HCT116 (cell line): ENCODE results near the gene DGCR6L. TPM values are rescaled to one million over a fixed set of nuclear protein-coding genes. Genes with fewer than 3 reads are reported as not detected.

Experiments used
- ATAC-seq: fragments of 200-7000 bp; cut with Tn5 transposase; 2 replicates; pipeline ENCODE4 v1.9.1; 2020; ENCODE audit warnings: mild to moderate bottlenecking, moderate library complexity
- BruUV-seq: library from RNA; stranded (reverse); fragments of 400-500 nt; replicated peaks from 2 replicates; lab custom pipeline; 2021; lab: Mats Ljungman, UMichigan
- CTCF ChIA-PET: fragments of 300-600 bp; sonication (Branson Sonifier 250); formaldehyde crosslinking; loops from one replicate; lab custom pipeline; 2021; ENCODE audit warnings: antibody characterized with exemption; lab: Charles Lee
- POLR2A ChIA-PET: fragments of 300-600, 350-600 bp; sonication (Branson Sonifier 250); formaldehyde crosslinking; loops from one replicate; lab custom pipeline; 2021; ENCODE audit warnings: antibody characterized with exemption; lab: Charles Lee
- RAD21 ChIA-PET, 2 experiments: fragments of 300-600 bp; sonication (Branson Sonifier 250); formaldehyde crosslinking; loops; one replicate each; lab custom pipeline; 2023; ENCODE audit warnings: low total read pairs in 2 of 2; ENCODE audit not compliant: uncharacterized antibody in 2 of 2, unreplicated experiment in 2 of 2, low non-redundant PET in 1 of 2; lab: Charles Lee
- DNase-seq: peaks from one replicate; pipeline ENCODE4 v3.0.0-alpha.2; 2010; ENCODE audit warnings: low read depth, low spot score
- H2AFZ ChIP-seq: fragments of 200-600 bp; shearing (Covaris generic), sonication (generic); 2 replicates; pipeline ENCODE4 v1.6.1; 2017; ENCODE audit warnings: low read depth, mixed run types, mixed read lengths, antibody characterized with exemption, low read length; ENCODE audit not compliant: poor library complexity, severe bottlenecking
- H3K27ac ChIP-seq: 2 replicates; pipeline ENCODE4 v1.5.1; 2012; ENCODE audit warnings: low read depth, low read length
- H3K27me3 ChIP-seq: fragments of 200-600 bp; sonication (generic); 2 replicates; pipeline ENCODE4 v1.6.1; 2016; ENCODE audit warnings: mixed run types, low read length, mixed read lengths; ENCODE audit not compliant: insufficient read depth
- H3K36me3 ChIP-seq, 2 experiments: fragments of 200-500 bp in 1 of 2; fragments of 200-600 bp in 1 of 2; sonication (Bioruptor generic) in 1 of 2; sonication (generic) in 1 of 2; 2 replicates each; pipeline versions ENCODE4 v1.5.1 to v1.6.1; 2014 to 2016; ENCODE audit warnings: low read length in 2 of 2, inconsistent platforms in 1 of 2, mixed read lengths in 1 of 2, mixed run types in 1 of 2; ENCODE audit not compliant: insufficient read depth in 2 of 2, control insufficient read depth in 1 of 2
- H3K4me1 ChIP-seq, 2 experiments: fragments of 200-600 bp in 1 of 2; sonication (generic) in 1 of 2; 2 replicates each; pipeline versions ENCODE4 v1.5.1 to v1.6.1; 2012 to 2017; ENCODE audit warnings: low read length in 2 of 2, inconsistent platforms in 1 of 2, mild to moderate bottlenecking in 1 of 2, mixed read lengths in 1 of 2, mixed run types in 1 of 2, moderate library complexity in 1 of 2; ENCODE audit not compliant: insufficient read depth in 2 of 2, control insufficient read depth in 1 of 2
- H3K4me2 ChIP-seq: fragments of 200-600 bp; sonication (generic); 2 replicates; pipeline ENCODE4 v1.6.1; 2017; ENCODE audit warnings: mixed run types, low read length, mixed read lengths
- H3K4me3 ChIP-seq, 2 experiments: fragments of 200-600 bp in 1 of 2; sonication (generic) in 1 of 2; replicated peaks in 1 of 2; 2 replicates each; pipeline ENCODE4 v1.5.1; 2011 to 2016; ENCODE audit warnings: low read length in 2 of 2, control low read depth in 1 of 2, low read depth in 1 of 2, mild to moderate bottlenecking in 1 of 2, mixed read lengths in 1 of 2, mixed run types in 1 of 2
- H3K79me2 ChIP-seq: fragments of 200-600 bp; sonication (generic); 2 replicates; pipeline ENCODE4 v1.6.1; 2017; ENCODE audit warnings: mild to moderate bottlenecking, mixed run types, low read length, moderate library complexity, mixed read lengths; ENCODE audit not compliant: insufficient read depth
- H3K9ac ChIP-seq: fragments of 200-600 bp; sonication (generic); 2 replicates; pipeline ENCODE4 v1.6.1; 2016; ENCODE audit warnings: low read length, mixed read lengths
- H3K9me2 ChIP-seq: fragments of 200-600 bp; sonication (generic), shearing (Covaris generic); 2 replicates; pipeline ENCODE4 v1.6.1; 2017; ENCODE audit warnings: mixed run types, mild to moderate bottlenecking, moderate library complexity; ENCODE audit not compliant: insufficient read depth
- H3K9me3 ChIP-seq, 2 experiments: fragments of 200-500 bp in 1 of 2; fragments of 200-600 bp in 1 of 2; sonication (Bioruptor generic) in 1 of 2; sonication (generic) in 1 of 2; 2 replicates each; pipeline ENCODE4 v1.6.1; 2014 to 2017; ENCODE audit warnings: low read length in 2 of 2, mixed read lengths in 2 of 2, inconsistent platforms in 1 of 2, low read depth in 1 of 2, mild to moderate bottlenecking in 1 of 2, mixed run types in 1 of 2, moderate library complexity in 1 of 2; ENCODE audit not compliant: control insufficient read depth in 1 of 2, insufficient read depth in 1 of 2
- H4K20me1 ChIP-seq: fragments of 200-600 bp; sonication (generic), shearing (Covaris generic); 2 replicates; pipeline ENCODE4 v1.6.1; 2017; ENCODE audit warnings: mixed run types, mild to moderate bottlenecking, moderate library complexity; ENCODE audit not compliant: insufficient read depth
- EGR1 ChIP-seq: IDR thresholded peaks from 2 replicates; pipeline ENCODE4 v1.6.1; 2012; ENCODE audit warnings: low read depth
- ELF1 ChIP-seq: IDR thresholded peaks from 2 replicates; pipeline ENCODE4 v1.6.1; 2012; ENCODE audit warnings: low read depth, borderline replicate concordance
- EZH2 ChIP-seq: fragments of 200-600 bp; sonication (generic); IDR thresholded peaks from 2 replicates; pipeline ENCODE4 v1.6.1; 2017; ENCODE audit warnings: antibody characterized with exemption, mixed run types
- POLR2AphosphoS5 ChIP-seq: IDR thresholded peaks from 2 replicates; pipeline ENCODE4 v1.6.1; 2011; ENCODE audit warnings: mild to moderate bottlenecking, low read depth, low read length, moderate library complexity
- SIN3A ChIP-seq: IDR thresholded peaks from 2 replicates; pipeline ENCODE4 v1.6.1; 2012; ENCODE audit warnings: low read depth
- SP1 ChIP-seq: IDR thresholded peaks from 2 replicates; pipeline ENCODE4 v1.6.1; 2012; ENCODE audit warnings: low read depth
- SRF ChIP-seq: IDR thresholded peaks from 2 replicates; pipeline ENCODE4 v1.6.1; 2012; ENCODE audit warnings: low read depth
- intact Hi-C: fragments of 100-400 bp; cut with micrococcal nuclease; formaldehyde crosslinking; loops from 2 replicates; pipeline ENCODE4 v1.10.0; 2022
- total RNA-seq: library from RNA; stranded (reverse); gene quantifications from one replicate; pipeline ENCODE4 v1.2.1, GENCODE V29; 2021; ENCODE audit not compliant: unreplicated experiment
- TF ChIP-seq, protein P1 (sequence below), 3 experiments: fragments of 200-600 bp in 1 of 3; sonication (generic) in 1 of 3; IDR thresholded peaks in 2 of 3; conservative IDR thresholded peaks in 1 of 3; 2 replicates each; pipeline ENCODE4 v1.5.1; 2012 to 2017; ENCODE audit warnings: low read depth in 2 of 3, low read length in 2 of 3, antibody characterized with exemption in 1 of 3, borderline replicate concordance in 1 of 3, control low read depth in 1 of 3, mild to moderate bottlenecking in 1 of 3, mixed read lengths in 1 of 3, mixed run types in 1 of 3, moderate library complexity in 1 of 3; ENCODE audit not compliant: insufficient read depth in 1 of 3
- TF ChIP-seq, protein P2 (sequence below): IDR thresholded peaks from 2 replicates; pipeline ENCODE4 v1.6.1; 2011; ENCODE audit warnings: mild to moderate bottlenecking, low read length, moderate library complexity; ENCODE audit not compliant: insufficient replicate concordance; ENCODE audit errors: extremely low read depth

Gene DGCR6L
- total RNA-seq, 1 experiment from 2014 or later: 44.9 TPM

DNA sequence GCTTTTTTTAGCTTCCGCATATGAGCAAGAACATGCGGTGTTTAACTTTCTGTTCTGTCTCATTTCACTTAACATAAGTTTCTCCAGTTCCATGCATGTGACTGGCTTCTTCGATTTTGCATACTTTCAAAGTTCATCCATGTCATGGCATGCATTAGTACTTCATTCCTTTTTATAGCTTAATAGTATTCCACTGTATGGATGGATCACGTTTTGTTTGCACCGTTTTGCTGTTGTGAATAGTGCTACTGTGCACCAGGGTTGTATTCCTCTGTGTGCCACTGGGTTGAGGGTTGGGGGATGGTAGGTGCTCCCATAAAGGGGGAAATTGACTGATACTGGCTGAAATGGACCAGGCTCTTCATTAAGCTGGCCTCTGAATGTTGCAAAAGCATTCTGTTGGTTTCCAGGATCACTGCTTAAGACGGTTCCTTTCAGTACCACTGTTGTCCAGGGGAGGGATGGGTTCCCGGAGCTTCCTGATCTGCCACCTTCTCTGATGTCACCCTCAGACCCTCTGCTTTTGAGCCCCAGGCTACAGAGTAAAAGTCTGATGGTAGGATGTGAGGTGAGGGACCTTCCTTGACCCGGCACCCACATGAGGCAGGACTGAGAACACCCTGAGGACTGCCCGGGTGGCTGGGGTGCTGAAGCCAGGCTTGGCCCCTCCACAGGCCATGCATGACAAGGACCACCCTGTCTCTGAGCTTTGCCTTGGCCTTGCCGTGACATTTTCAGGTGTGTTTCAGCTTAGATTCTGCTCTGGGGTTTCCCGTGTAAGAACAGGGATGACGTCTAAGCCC lies 24.4 kb downstream of the DGCR6L start:
- RAD21 ChIA-PET: interaction anchor here in 1 of 2 experiments (0.7 kb wide), 1 partner anchor 21 kb away, joined by 3 read pairs; no protein-coding TSS in a partner anchor
- Histone ChIP-seq H3K4me2 (no peak overlapping the region), H3K36me3 (no peaks in the 10 kb centered on the region), H3K4me3 (no peak overlapping the region), H3K9me3 (no peaks in the 10 kb centered on the region), H3K4me1 (peaks cover 3 to 17% of the 10 kb centered on the region in 2 experiments; a peak in 3 of 4 replicates), H3K9me2 (no peaks in the 10 kb centered on the region), H3K9ac (no peak overlapping the region), H2AFZ (no peak overlapping the region), H4K20me1 (no peaks in the 10 kb centered on the region), H3K79me2 (no peaks in the 10 kb centered on the region), H3K27ac (no peak overlapping the region), H3K27me3 (no peaks in the 10 kb centered on the region)
- intact Hi-C loops: no loop called here
- POLR2A ChIA-PET: interaction anchor here (1.7 kb wide), 1 partner anchor 24 kb away, joined by 3 read pairs; the partner anchor contains the start of gene DGCR6L
- TF ChIP-seq, protein P1, sequence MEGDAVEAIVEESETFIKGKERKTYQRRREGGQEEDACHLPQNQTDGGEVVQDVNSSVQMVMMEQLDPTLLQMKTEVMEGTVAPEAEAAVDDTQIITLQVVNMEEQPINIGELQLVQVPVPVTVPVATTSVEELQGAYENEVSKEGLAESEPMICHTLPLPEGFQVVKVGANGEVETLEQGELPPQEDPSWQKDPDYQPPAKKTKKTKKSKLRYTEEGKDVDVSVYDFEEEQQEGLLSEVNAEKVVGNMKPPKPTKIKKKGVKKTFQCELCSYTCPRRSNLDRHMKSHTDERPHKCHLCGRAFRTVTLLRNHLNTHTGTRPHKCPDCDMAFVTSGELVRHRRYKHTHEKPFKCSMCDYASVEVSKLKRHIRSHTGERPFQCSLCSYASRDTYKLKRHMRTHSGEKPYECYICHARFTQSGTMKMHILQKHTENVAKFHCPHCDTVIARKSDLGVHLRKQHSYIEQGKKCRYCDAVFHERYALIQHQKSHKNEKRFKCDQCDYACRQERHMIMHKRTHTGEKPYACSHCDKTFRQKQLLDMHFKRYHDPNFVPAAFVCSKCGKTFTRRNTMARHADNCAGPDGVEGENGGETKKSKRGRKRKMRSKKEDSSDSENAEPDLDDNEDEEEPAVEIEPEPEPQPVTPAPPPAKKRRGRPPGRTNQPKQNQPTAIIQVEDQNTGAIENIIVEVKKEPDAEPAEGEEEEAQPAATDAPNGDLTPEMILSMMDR (IDR thresholded peaks at IDR 0.05 in 2 of 3, conservative IDR thresholded peaks at IDR 0.05 in 1 of 3; ENCODE audit: borderline replicate concordance in 1 of 3, insufficient read depth in 1 of 3, low read depth in 2 of 3, low read length in 2 of 3): 0 out of 6 replicates have a peak, but pooled peaks of 1 of the 3 experiments have one; percentile 11
- TF ChIP-seq EGR1: no peak
- CTCF ChIA-PET: no interaction called here
- DNase-seq (no peak), ATAC-seq (no peak)
- BruUV-seq: no TSS peak

DNA sequence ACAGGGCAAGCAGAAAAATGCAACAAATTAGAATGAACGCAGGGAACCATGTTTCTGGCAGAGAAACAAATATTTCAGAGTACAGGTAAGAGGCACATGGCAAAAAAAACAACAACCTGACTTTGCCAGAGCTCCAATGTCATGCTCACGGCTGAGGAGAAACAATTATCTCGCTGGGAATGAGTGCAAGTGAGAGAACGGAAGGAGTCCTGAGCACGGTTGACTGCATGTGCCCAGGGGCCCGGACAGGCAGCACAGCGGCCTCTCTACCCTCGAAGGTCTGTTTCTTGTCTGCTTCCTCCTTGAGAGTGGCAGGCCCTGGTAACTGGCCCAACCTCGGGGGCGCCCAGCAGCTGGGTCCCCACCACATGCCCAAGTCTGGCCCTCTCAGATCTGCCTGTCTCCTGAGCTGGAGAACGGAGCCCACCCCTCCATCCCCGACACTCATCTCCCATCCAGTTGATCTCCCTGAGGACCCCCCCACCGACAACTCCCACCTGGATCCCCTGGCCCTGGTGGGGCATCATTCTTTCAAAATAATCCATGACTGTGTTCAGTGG lies 27.1 kb downstream of the DGCR6L start:
- no peaks in the 10 kb centered on the region for H3K9me3 ChIP-seq
- ChIA-PET CTCF (no interaction called here), RAD21 (interaction anchor here in 1 of 2 experiments (1.3 kb wide), 1 partner anchor 135 kb away, joined by 3 read pairs; no protein-coding TSS in a partner anchor), POLR2A (no interaction called here)
- BruUV-seq: no TSS peak
- H3K4me2 ChIP-seq: no peak overlapping the region
- H3K27me3 ChIP-seq: no peaks in the 10 kb centered on the region
- no peak for TF ChIP-seq POLR2AphosphoS5
- TF ChIP-seq SIN3A: no peak
- TF ChIP-seq, protein P2, sequence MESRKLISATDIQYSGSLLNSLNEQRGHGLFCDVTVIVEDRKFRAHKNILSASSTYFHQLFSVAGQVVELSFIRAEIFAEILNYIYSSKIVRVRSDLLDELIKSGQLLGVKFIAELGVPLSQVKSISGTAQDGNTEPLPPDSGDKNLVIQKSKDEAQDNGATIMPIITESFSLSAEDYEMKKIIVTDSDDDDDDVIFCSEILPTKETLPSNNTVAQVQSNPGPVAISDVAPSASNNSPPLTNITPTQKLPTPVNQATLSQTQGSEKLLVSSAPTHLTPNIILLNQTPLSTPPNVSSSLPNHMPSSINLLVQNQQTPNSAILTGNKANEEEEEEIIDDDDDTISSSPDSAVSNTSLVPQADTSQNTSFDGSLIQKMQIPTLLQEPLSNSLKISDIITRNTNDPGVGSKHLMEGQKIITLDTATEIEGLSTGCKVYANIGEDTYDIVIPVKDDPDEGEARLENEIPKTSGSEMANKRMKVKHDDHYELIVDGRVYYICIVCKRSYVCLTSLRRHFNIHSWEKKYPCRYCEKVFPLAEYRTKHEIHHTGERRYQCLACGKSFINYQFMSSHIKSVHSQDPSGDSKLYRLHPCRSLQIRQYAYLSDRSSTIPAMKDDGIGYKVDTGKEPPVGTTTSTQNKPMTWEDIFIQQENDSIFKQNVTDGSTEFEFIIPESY: no peak
- TF ChIP-seq EGR1: no peak
- TF ChIP-seq ELF1: no peak
- TF ChIP-seq SRF: no peak
- no peak for TF ChIP-seq SP1
- no peak for TF ChIP-seq EZH2
- H3K79me2 ChIP-seq: no peaks in the 10 kb centered on the region
- H2AFZ ChIP-seq: no peak overlapping the region
- no peaks in the 10 kb centered on the region for H4K20me1 ChIP-seq
- no peak overlapping the region for H3K4me3 ChIP-seq
- H3K36me3 ChIP-seq: no peaks in the 10 kb centered on the region
- intact Hi-C loops: no loop called here
- no peak overlapping the region for H3K27ac ChIP-seq
- ATAC-seq: no peak
- H3K9me2 ChIP-seq: no peaks in the 10 kb centered on the region
- no peak for DNase-seq
- H3K4me1 ChIP-seq: no peaks in the 10 kb centered on the region
- no peak overlapping the region for H3K9ac ChIP-seq
